ENCODE data around the gene CDKL1. TPM values are rescaled to one million over a fixed set of nuclear protein-coding genes. Genes with fewer than 3 reads are reported as not detected.
A peak's percentile ranks its signal among the peaks of the same experiment; 100 is the strongest.
"Not testable (repeated sequence)": the region's sequence is repeated elsewhere in the genome, so short reads cannot be mapped to it uniquely, and the experiment has no call there.

Gene CDKL1
- total and polyA plus RNA-seq, 2 donors (not counting 1 experiment from before 2014, with no cell fraction given), result 18.5 to 22.8 TPM

- no peaks in the 10 kb centered on the region for H3K9me3 ChIP-seq (ENCODE audit: control insufficient read depth, insufficient read depth, low read depth, low read length)
- H3K36me3 ChIP-seq (ENCODE audit: control insufficient read depth, insufficient read depth, low read length), result peaks cover 3% of the 10 kb centered on the region
- no peak overlapping the region for H3K9ac ChIP-seq (ENCODE audit: insufficient read depth, low read length)
- H2AFZ ChIP-seq (ENCODE audit: low read length), result no peak overlapping the region
- TF ChIP-seq EZH2 (IDR thresholded peaks at IDR 0.05; ENCODE audit: low read length, missing control alignments) (no peak), CTCF (conservative IDR thresholded peaks at IDR 0.05 in 1 of 2, IDR thresholded peaks at IDR 0.05 in 1 of 2; ENCODE audit: low read depth in 1 of 2, low read length in 2 of 2) (no peak)
- H3K4me3 ChIP-seq (replicated peaks in 1 of 4; ENCODE audit: control extremely low read depth in 1 of 4, insufficient read depth in 1 of 4, low read depth in 3 of 4, low read length in 4 of 4), result no peak overlapping the region
- H3K27me3 ChIP-seq (ENCODE audit: control insufficient read depth, insufficient read depth, low read length), result no peaks in the 10 kb centered on the region
- H3K79me2 ChIP-seq (ENCODE audit: control insufficient read depth, insufficient read depth, low read length), result peaks cover 3% of the 10 kb centered on the region
- DNase-seq (ENCODE audit: low read depth in 2 of 2), result peak in 1 of 2 donors; percentile 30
- no peak overlapping the region for H3K4me2 ChIP-seq (ENCODE audit: extremely low read depth, insufficient read depth, low read length)
- no peak overlapping the region for H3K27ac ChIP-seq (ENCODE audit: insufficient read depth, low read length)
- no peaks in the 10 kb centered on the region for H4K20me1 ChIP-seq (ENCODE audit: control insufficient read depth, extremely low read depth, insufficient read depth, low read length)
- H3K4me1 ChIP-seq (ENCODE audit: control insufficient read depth, extremely low read depth, insufficient read depth, low read length), result peaks cover 15% of the 10 kb centered on the region
Observed at GRCh38 chr14:50319293-50319692, 77.4 kb downstream of the CDKL1 start.

GRCh38 chr14:50318031-50318626, 78.6 kb downstream of the CDKL1 start:
- Histone ChIP-seq H4K20me1 (ENCODE audit: control insufficient read depth, extremely low read depth, insufficient read depth, low read length) (no peaks in the 10 kb centered on the region), H3K79me2 (ENCODE audit: control insufficient read depth, insufficient read depth, low read length) (peaks cover 3% of the 10 kb centered on the region), H2AFZ (ENCODE audit: low read length) (no peak overlapping the region), H3K9ac (ENCODE audit: insufficient read depth, low read length) (no peak overlapping the region), H3K27me3 (ENCODE audit: control insufficient read depth, insufficient read depth, low read length) (no peaks in the 10 kb centered on the region), H3K4me2 (ENCODE audit: extremely low read depth, insufficient read depth, low read length) (no peak overlapping the region), H3K4me1 (ENCODE audit: control insufficient read depth, extremely low read depth, insufficient read depth, low read length) (peaks cover 17% of the 10 kb centered on the region), H3K36me3 (ENCODE audit: control insufficient read depth, insufficient read depth, low read length) (no peaks in the 10 kb centered on the region), H3K4me3 (replicated peaks in 1 of 4; ENCODE audit: control extremely low read depth in 1 of 4, insufficient read depth in 1 of 4, low read depth in 3 of 4, low read length in 4 of 4) (no peak overlapping the region), H3K9me3 (ENCODE audit: control insufficient read depth, insufficient read depth, low read depth, low read length) (no peaks in the 10 kb centered on the region), H3K27ac (ENCODE audit: insufficient read depth, low read length) (no peak overlapping the region)
- TF ChIP-seq EZH2 (IDR thresholded peaks at IDR 0.05; ENCODE audit: low read length, missing control alignments) (no peak), CTCF (conservative IDR thresholded peaks at IDR 0.05 in 1 of 2, IDR thresholded peaks at IDR 0.05 in 1 of 2; ENCODE audit: low read depth in 1 of 2, low read length in 2 of 2) (peak; percentile 51 to 67)
- peak; percentile 38 to 78 for DNase-seq (ENCODE audit: low read depth in 2 of 2)

- H3K9ac ChIP-seq (ENCODE audit: insufficient read depth, low read length); H3K36me3 ChIP-seq (ENCODE audit: control insufficient read depth, insufficient read depth, low read length); H3K4me1 ChIP-seq (ENCODE audit: control insufficient read depth, extremely low read depth, insufficient read depth, low read length); H3K27me3 ChIP-seq (ENCODE audit: control insufficient read depth, insufficient read depth, low read length); H4K20me1 ChIP-seq (ENCODE audit: control insufficient read depth, extremely low read depth, insufficient read depth, low read length); DNase-seq (ENCODE audit: low read depth in 2 of 2); H3K79me2 ChIP-seq (ENCODE audit: control insufficient read depth, insufficient read depth, low read length); H3K4me2 ChIP-seq (ENCODE audit: extremely low read depth, insufficient read depth, low read length); H3K27ac ChIP-seq (ENCODE audit: insufficient read depth, low read length); H3K4me3 ChIP-seq (replicated peaks in 1 of 4; ENCODE audit: control extremely low read depth in 1 of 4, insufficient read depth in 1 of 4, low read depth in 3 of 4, low read length in 4 of 4); H2AFZ ChIP-seq (ENCODE audit: low read length); H3K9me3 ChIP-seq (ENCODE audit: control insufficient read depth, insufficient read depth, low read depth, low read length): not testable (repeated sequence)
Observed at GRCh38 chr14:50314098-50314497, 82.6 kb downstream of the CDKL1 start.
